ENCODE data around the gene KLHDC8A. TPM values are rescaled to one million over a fixed set of nuclear protein-coding genes. Genes with fewer than 3 reads are reported as not detected.
"Not testable (repeated sequence)": the region's sequence is repeated elsewhere in the genome, so short reads cannot be mapped to it uniquely, and the experiment has no call there.

Gene KLHDC8A
- total RNA-seq, 4 donors from 2014 or later: 4.1 to 5.5 (median 4.6) TPM

GRCh38 chr1:205392650-205393049, 35.9 kb upstream of the KLHDC8A start:
- TF ChIP-seq CTCF (IDR thresholded peaks at IDR 0.05): no peak
- no peak for TF ChIP-seq POLR2A (IDR thresholded peaks at IDR 0.05)
- no peak for TF ChIP-seq EP300 (IDR thresholded peaks at IDR 0.05)
- 74 to 91% methylated on average over 1 of the region's 1 CpG for WGBS, 2 donors
- Histone ChIP-seq H3K36me3 (no peaks in the 10 kb centered on the region), H3K27me3 (peaks cover 0 to 4% of the 10 kb centered on the region in 2 donors), H3K27ac (no peak overlapping the region), H3K4me1 (no peaks in the 10 kb centered on the region), H3K9me3 (peaks cover 0 to 9% (median 0%) of the 10 kb centered on the region in 4 donors), H3K4me3 (no peak overlapping the region)
- no peak for DNase-seq (ENCODE audit: low spot score in 2 of 2)

- WGBS, 2 donors: 83 to 84% methylated on average over 7 of the region's 7 CpGs
- TF ChIP-seq CTCF (IDR thresholded peaks at IDR 0.05) (no peak), EP300 (IDR thresholded peaks at IDR 0.05) (no peak), POLR2A (IDR thresholded peaks at IDR 0.05) (no peak)
- peaks cover 0 to 9% (median 0%) of the 10 kb centered on the region in 4 donors for H3K9me3 ChIP-seq
Measured at GRCh38 chr1:205391386-205391785, 34.7 kb upstream of the KLHDC8A start.

GRCh38 chr1:205387845-205388244, 31.1 kb upstream of the KLHDC8A start:
- 90 to 92% methylated on average over 2 of the region's 2 CpGs for WGBS, 2 donors
- no peaks in the 10 kb centered on the region for H3K36me3 ChIP-seq
- TF ChIP-seq EP300 (IDR thresholded peaks at IDR 0.05) (no peak), POLR2A (IDR thresholded peaks at IDR 0.05) (no peak), CTCF (IDR thresholded peaks at IDR 0.05) (no peak)
- DNase-seq (ENCODE audit: low spot score in 2 of 2): no peak
- no peaks in the 10 kb centered on the region for H3K4me1 ChIP-seq
- no peak overlapping the region for H3K27ac ChIP-seq
- H3K4me3 ChIP-seq: no peak overlapping the region
- H3K9me3 ChIP-seq: no peaks in the 10 kb centered on the region
- H3K27me3 ChIP-seq: peaks cover 0 to 3% of the 10 kb centered on the region in 2 donors

More at GRCh38 chr1:205391386-205391785, 34.7 kb upstream of the KLHDC8A start:
- Histone ChIP-seq H3K4me1 (no peaks in the 10 kb centered on the region), H3K27me3 (peaks cover 0 to 4% of the 10 kb centered on the region in 2 donors), H3K4me3 (no peak overlapping the region), H3K27ac (no peak overlapping the region), H3K36me3 (no peaks in the 10 kb centered on the region)
- DNase-seq (ENCODE audit: low spot score in 2 of 2): no peak

GRCh38 chr1:205382990-205383389, 26.3 kb upstream of the KLHDC8A start:
- WGBS, 2 donors: 80 to 84% methylated on average over 3 of the region's 3 CpGs
- DNase-seq (ENCODE audit: low spot score in 2 of 2); H3K27ac ChIP-seq; H3K4me3 ChIP-seq; H3K27me3 ChIP-seq; H3K36me3 ChIP-seq; H3K4me1 ChIP-seq; H3K9me3 ChIP-seq: not testable (repeated sequence)

- Histone ChIP-seq H3K36me3 (no peaks in the 10 kb centered on the region), H3K9me3 (no peaks in the 10 kb centered on the region), H3K27ac (no peak overlapping the region), H3K4me1 (no peaks in the 10 kb centered on the region), H3K4me3 (no peak overlapping the region), H3K27me3 (peaks cover 0 to 13% of the 10 kb centered on the region in 2 donors)
- no peak for DNase-seq (ENCODE audit: low spot score in 2 of 2)
- TF ChIP-seq POLR2A (IDR thresholded peaks at IDR 0.05): no peak
- no peak for TF ChIP-seq CTCF (IDR thresholded peaks at IDR 0.05)
- no peak for TF ChIP-seq EP300 (IDR thresholded peaks at IDR 0.05)
- 46 to 56% methylated on average over 4 of the region's 4 CpGs for WGBS, 2 donors
Measured at GRCh38 chr1:205382561-205382960, 25.8 kb upstream of the KLHDC8A start.

GRCh38 chr1:205381305-205381704, 24.6 kb upstream of the KLHDC8A start:
- no peak overlapping the region for H3K27ac ChIP-seq
- no peaks in the 10 kb centered on the region for H3K4me1 ChIP-seq
- TF ChIP-seq POLR2A (IDR thresholded peaks at IDR 0.05) (no peak), CTCF (IDR thresholded peaks at IDR 0.05) (no peak), EP300 (IDR thresholded peaks at IDR 0.05) (no peak)
- no peak overlapping the region for H3K4me3 ChIP-seq
- no peak for DNase-seq (ENCODE audit: low spot score in 2 of 2)
- H3K27me3 ChIP-seq: peaks cover 0 to 13% of the 10 kb centered on the region in 2 donors
- H3K36me3 ChIP-seq: no peaks in the 10 kb centered on the region
- 81 to 83% methylated on average over 6 of the region's 6 CpGs for WGBS, 2 donors
- no peaks in the 10 kb centered on the region for H3K9me3 ChIP-seq

All from tibial nerve (tissue), 4 donors.